NCI-H146 treated with DMSO at 0.1 percent for 48 hours (cell line): ENCODE measurements around the gene UBE2L5.
"Not testable (repeated sequence)": the region's sequence is repeated elsewhere in the genome, so short reads cannot be mapped to it uniquely, and the experiment has no call there.

Source experiments
- DNase-seq: peaks from one replicate; lab custom pipeline; 2025; ENCODE audit not compliant: unreplicated experiment; lab: John Stamatoyannopoulos, UW

Gene UBE2L5

GRCh38 chr13:30437177-30437576 is 14.9 kb downstream of the UBE2L5 start:
- no peak for DNase-seq

GRCh38 chr13:30438286-30438685 is 16.0 kb downstream of the UBE2L5 start:
- DNase-seq: no peak

GRCh38 chr13:30440910-30441703 is 18.8 kb downstream of the UBE2L5 start:
- DNase-seq: no peak

GRCh38 chr13:30442926-30443325 is 20.6 kb downstream of the UBE2L5 start:
- DNase-seq: no peak

- not testable (repeated sequence) for DNase-seq
These were observed 21.2 kb downstream of the UBE2L5 start for GRCh38 chr13:30443491-30443890.

- DNase-seq: no peak
These were observed 21.7 kb downstream of the UBE2L5 start for GRCh38 chr13:30443957-30444404.

GRCh38 chr13:30446126-30446500 is 23.8 kb downstream of the UBE2L5 start:
- no peak for DNase-seq

GRCh38 chr13:30448441-30448840 is 26.1 kb downstream of the UBE2L5 start:
- DNase-seq: no peak

GRCh38 chr13:30450066-30450465 is 27.8 kb downstream of the UBE2L5 start:
- DNase-seq: no peak

GRCh38 chr13:30451476-30451875 is 29.2 kb downstream of the UBE2L5 start:
- not testable (repeated sequence) for DNase-seq

- no peak for DNase-seq
These were observed 31.4 kb downstream of the UBE2L5 start for GRCh38 chr13:30453727-30454126.

GRCh38 chr13:30454991-30455390 is 32.7 kb downstream of the UBE2L5 start:
- DNase-seq: no peak

GRCh38 chr13:30456290-30456689 is 34.0 kb downstream of the UBE2L5 start:
- no peak for DNase-seq

GRCh38 chr13:30457306-30457891 is 35.1 kb downstream of the UBE2L5 start:
- DNase-seq: no peak

GRCh38 chr13:30461279-30462066 is 39.2 kb downstream of the UBE2L5 start:
- DNase-seq: not testable (repeated sequence)

GRCh38 chr13:30463787-30464495 is 41.6 kb downstream of the UBE2L5 start:
- peak; percentile 23 for DNase-seq

- peak; percentile 54 for DNase-seq
These were observed 42.4 kb downstream of the UBE2L5 start for GRCh38 chr13:30464496-30465342.

- no peak for DNase-seq
These were observed 43.0 kb downstream of the UBE2L5 start for GRCh38 chr13:30465343-30465592.

- DNase-seq: peak; percentile 98
These were observed 43.5 kb downstream of the UBE2L5 start, which contains the start of gene HMGB1 for GRCh38 chr13:30465593-30466357. HMGB1 (minus strand) TSS chr13:30465936; CDS start chr13:30463680, 2,256 bp downstream.

- no peak for DNase-seq
These were observed 44.0 kb downstream of the UBE2L5 start for GRCh38 chr13:30466358-30466714.
